ENCODE measurements around the gene SORCS1. TPM values are rescaled to one million over a fixed set of nuclear protein-coding genes. Genes with fewer than 3 reads are reported as not detected.

Gene SORCS1
- polyA plus RNA-seq, 1 of the 3 experiments (the other 2 are of a cell fraction), result 0.66 TPM

GRCh38 chr10:106565546-106565945, 599.0 kb downstream of the SORCS1 start:
- no peak overlapping the region; a peak in 1 of 4 replicates for H3K27ac ChIP-seq (ENCODE audit: low read depth in 2 of 2, low read length in 1 of 2)
- H3K4me3 ChIP-seq (ENCODE audit: low read depth in 2 of 2, low read length in 1 of 2), result no peak overlapping the region
- H3K4me2 ChIP-seq, result no peak overlapping the region
- ChIA-PET CTCF (interaction anchor here (1.0 kb wide), 1 partner anchor 11 kb away, joined by 3 read pairs; no protein-coding TSS in a partner anchor), POLR2A (no interaction called here)
- no peaks in the 10 kb centered on the region for H4K20me1 ChIP-seq (ENCODE audit: insufficient read depth)
- no peaks in the 10 kb centered on the region for H3K9me2 ChIP-seq
- no peak overlapping the region for H2AFZ ChIP-seq (ENCODE audit: low read depth)
- no peak for DNase-seq
- no peaks in the 10 kb centered on the region for H3K36me3 ChIP-seq (replicated peaks in 1 of 2; ENCODE audit: control insufficient read depth in 1 of 2, insufficient read depth in 2 of 2, low read length in 1 of 2)
- peaks cover 4 to 5% of the 10 kb centered on the region in 2 experiments; a peak in 3 of 4 replicates for H3K4me1 ChIP-seq (ENCODE audit: control insufficient read depth in 1 of 2, insufficient read depth in 2 of 2, low read depth in 1 of 2, low read length in 1 of 2)
- WGBS (ENCODE audit: low lambda C conversion rate), result 45% methylated on average over 3 of the region's 3 CpGs
- H3K9me3 ChIP-seq, result no peaks in the 10 kb centered on the region; the same call in 1 of the 2 replicates
- no peak overlapping the region for H3K9ac ChIP-seq
- TF ChIP-seq YY1 (IDR thresholded peaks at IDR 0.05; ENCODE audit: low read depth), result no peak
- TF ChIP-seq MXI1 (IDR thresholded peaks at IDR 0.05; ENCODE audit: low read depth, low read length), result no peak
- TF ChIP-seq GATA2 (CRISPR knock-in tag; IDR thresholded peaks at IDR 0.05), result no peak
- no peak for TF ChIP-seq RFX5 (IDR thresholded peaks at IDR 0.05; ENCODE audit: low read length)
- TF ChIP-seq FOXJ3 (CRISPR knock-in tag; IDR thresholded peaks at IDR 0.05), result no peak
- no peak for TF ChIP-seq USF2 (IDR thresholded peaks at IDR 0.05; ENCODE audit: borderline replicate concordance, low read depth, low read length)
- no peak for TF ChIP-seq SMC3 (IDR thresholded peaks at IDR 0.05; ENCODE audit: low read depth, low read length)
- TF ChIP-seq REST (IDR thresholded peaks at IDR 0.05; ENCODE audit: low read depth, low read length), result no peak
- no peak for TF ChIP-seq EP300 (IDR thresholded peaks at IDR 0.05; ENCODE audit: borderline replicate concordance in 1 of 2, low read depth in 1 of 2, low read length in 1 of 2)
- TF ChIP-seq MEF2A (IDR thresholded peaks at IDR 0.05; ENCODE audit: borderline replicate concordance, low read depth), result no peak
- no peak for TF ChIP-seq SIN3A (IDR thresholded peaks at IDR 0.05; ENCODE audit: borderline replicate concordance, low read depth, low read length)
- no peak for TF ChIP-seq IRF3 (IDR thresholded peaks at IDR 0.05; ENCODE audit: low read depth, low read length)
- H3K79me2 ChIP-seq (ENCODE audit: insufficient read depth), result no peaks in the 10 kb centered on the region
- no peaks in the 10 kb centered on the region for H3K27me3 ChIP-seq (ENCODE audit: insufficient read depth)
- H3F3A ChIP-seq (replicated peaks; ENCODE audit: insufficient read depth), result no peaks in the 10 kb centered on the region
